Breast epithelium (tissue), 4 donors: ENCODE results near the gene HSPBP1. TPM values are rescaled to one million over a fixed set of nuclear protein-coding genes. Genes with fewer than 3 reads are reported as not detected.

Experiments used
- DNase-seq, 2 donors: peaks; one replicate each; pipeline ENCODE4 v3.0.0-alpha.2; 2019; ENCODE audit warnings: low spot score in 2 of 2
- H3K27ac ChIP-seq, 2 donors: fragments of 200-600 bp; sonication (generic) in 1 of 2; one replicate each; pipeline ENCODE4 v1.5.1; 2016 to 2019; ENCODE audit warnings: mild to moderate bottlenecking in 1 of 2
- H3K27me3 ChIP-seq, 2 donors: fragments of 200-600 bp; sonication (generic) in 1 of 2; one replicate each; pipeline versions ENCODE4 v1.5.1 to v1.6.0; 2017 to 2019; ENCODE audit warnings: control low read depth in 1 of 2, mild to moderate bottlenecking in 1 of 2
- H3K36me3 ChIP-seq: fragments of 200-600 bp; one replicate; pipeline ENCODE4 v1.5.1; 2019
- H3K4me1 ChIP-seq, 2 donors: fragments of 200-600 bp; sonication (generic); one replicate each; pipeline ENCODE4 v1.5.1; 2016 to 2019; ENCODE audit warnings: control low read depth in 1 of 2
- H3K4me3 ChIP-seq, 3 donors: fragments of 200-600 bp; sonication (generic); 1 replicate in 2 of 3; 2 replicates in 1 of 3; pipeline ENCODE4 v1.5.1; 2016 to 2019; ENCODE audit warnings: mild to moderate bottlenecking in 3 of 3, moderate library complexity in 2 of 3
- H3K9me3 ChIP-seq, 2 donors: fragments of 200-600 bp; sonication (generic) in 1 of 2; one replicate each; pipeline ENCODE4 v1.5.1; 2016 to 2019; ENCODE audit warnings: control low read depth in 1 of 2
- CTCF ChIP-seq, 3 donors: fragments of 450-650 bp; IDR thresholded peaks; one replicate each; pipeline ENCODE4 v1.5.1; 2016 to 2017; ENCODE audit warnings: antibody characterized with exemption in 3 of 3, mild to moderate bottlenecking in 3 of 3, moderate library complexity in 3 of 3
- POLR2A ChIP-seq: fragments of 450-650 bp; IDR thresholded peaks from one replicate; pipeline ENCODE4 v1.6.1; 2016; ENCODE audit warnings: antibody characterized with exemption, mild to moderate bottlenecking, moderate library complexity
- POLR2AphosphoS5 ChIP-seq, 3 donors: sonication (generic); formaldehyde crosslinking; IDR thresholded peaks; one replicate each; pipeline ENCODE4 v1.6.1; 2017; ENCODE audit warnings: antibody characterized with exemption in 3 of 3
- intact Hi-C: fragments of 100-400 bp; cut with DNase I; formaldehyde crosslinking; loops from one replicate; pipeline ENCODE4 v1.15.1; 2023; ENCODE audit warnings: low total_unique reads
- total RNA-seq, 3 donors: library from RNA; depleted of rRNA; stranded (reverse); fragments of >200 nt; gene quantifications; one replicate each; pipeline ENCODE4 v1.1.0, GENCODE V29; 2016

HSPBP1 gene
- total RNA-seq, 3 donors from 2014 or later, result 13.3 to 36.1 (median 32.6) TPM

GRCh38 chr19:55241143-55241934 lies 38.6 kb downstream of the HSPBP1 start:
- TF ChIP-seq CTCF (IDR thresholded peaks at IDR 0.05), result no peak
- TF ChIP-seq POLR2A, result no peak
- no peak for TF ChIP-seq POLR2AphosphoS5 (IDR thresholded peaks at IDR 0.05)
- Histone ChIP-seq H3K27ac (no peak overlapping the region), H3K9me3 (no peaks in the 10 kb centered on the region), H3K27me3 (no peaks in the 10 kb centered on the region), H3K4me3 (no peak overlapping the region), H3K36me3 (peaks cover 16% of the 10 kb centered on the region), H3K4me1 (no peaks in the 10 kb centered on the region)
- intact Hi-C loops, result loop anchor here (5.0 kb wide), 1 partner anchor 94 kb away; the partner anchor contains the start of gene TNNT1
- no peak for DNase-seq

GRCh38 chr19:55240713-55241020 lies 39.2 kb downstream of the HSPBP1 start:
- H3K27ac ChIP-seq, result no peak overlapping the region
- TF ChIP-seq POLR2A (no peak), CTCF (IDR thresholded peaks at IDR 0.05) (no peak)
- intact Hi-C loops, result loop anchor here (5.0 kb wide), 1 partner anchor 93 kb away; the partner anchor contains the start of gene TNNT1
- no peaks in the 10 kb centered on the region for H3K9me3 ChIP-seq
- DNase-seq, result no peak
- H3K4me1 ChIP-seq, result no peaks in the 10 kb centered on the region
- H3K36me3 ChIP-seq, result peaks cover 16% of the 10 kb centered on the region
- no peak overlapping the region for H3K4me3 ChIP-seq
- no peaks in the 10 kb centered on the region for H3K27me3 ChIP-seq

- H3K4me1 ChIP-seq, result no peaks in the 10 kb centered on the region
- no peaks in the 10 kb centered on the region for H3K9me3 ChIP-seq
- H3K27ac ChIP-seq, result no peak overlapping the region
- H3K27me3 ChIP-seq, result no peaks in the 10 kb centered on the region
- TF ChIP-seq POLR2AphosphoS5 (IDR thresholded peaks at IDR 0.05), result no peak
- TF ChIP-seq POLR2A, result no peak
- no peak for TF ChIP-seq CTCF (IDR thresholded peaks at IDR 0.05)
- intact Hi-C loops, result no loop called here
- H3K36me3 ChIP-seq, result peaks cover 8% of the 10 kb centered on the region
- DNase-seq, result no peak
- H3K4me3 ChIP-seq, result no peak overlapping the region
Measured at GRCh38 chr19:55239004-55239403, 40.9 kb downstream of the HSPBP1 start.

- H3K36me3 ChIP-seq, result peaks cover 8% of the 10 kb centered on the region
Measured at GRCh38 chr19:55238030-55238429, 41.9 kb downstream of the HSPBP1 start.

More at GRCh38 chr19:55238030-55238429, 41.9 kb downstream of the HSPBP1 start:
- intact Hi-C loops, result no loop called here
- Histone ChIP-seq H3K27me3 (no peaks in the 10 kb centered on the region), H3K4me3 (no peak overlapping the region), H3K9me3 (no peaks in the 10 kb centered on the region), H3K4me1 (no peaks in the 10 kb centered on the region), H3K27ac (no peak overlapping the region)
- no peak for DNase-seq
- TF ChIP-seq POLR2A, result no peak
- no peak for TF ChIP-seq CTCF (IDR thresholded peaks at IDR 0.05)
- no peak for TF ChIP-seq POLR2AphosphoS5 (IDR thresholded peaks at IDR 0.05)
